DMS 273 (cell line): ENCODE data around the gene PIM3.

ENCODE experiments used
- DNase-seq: peaks from one replicate; lab custom pipeline; 2025; ENCODE audit not compliant: unreplicated experiment; lab: John Stamatoyannopoulos, UW

PIM3 gene

DNA sequence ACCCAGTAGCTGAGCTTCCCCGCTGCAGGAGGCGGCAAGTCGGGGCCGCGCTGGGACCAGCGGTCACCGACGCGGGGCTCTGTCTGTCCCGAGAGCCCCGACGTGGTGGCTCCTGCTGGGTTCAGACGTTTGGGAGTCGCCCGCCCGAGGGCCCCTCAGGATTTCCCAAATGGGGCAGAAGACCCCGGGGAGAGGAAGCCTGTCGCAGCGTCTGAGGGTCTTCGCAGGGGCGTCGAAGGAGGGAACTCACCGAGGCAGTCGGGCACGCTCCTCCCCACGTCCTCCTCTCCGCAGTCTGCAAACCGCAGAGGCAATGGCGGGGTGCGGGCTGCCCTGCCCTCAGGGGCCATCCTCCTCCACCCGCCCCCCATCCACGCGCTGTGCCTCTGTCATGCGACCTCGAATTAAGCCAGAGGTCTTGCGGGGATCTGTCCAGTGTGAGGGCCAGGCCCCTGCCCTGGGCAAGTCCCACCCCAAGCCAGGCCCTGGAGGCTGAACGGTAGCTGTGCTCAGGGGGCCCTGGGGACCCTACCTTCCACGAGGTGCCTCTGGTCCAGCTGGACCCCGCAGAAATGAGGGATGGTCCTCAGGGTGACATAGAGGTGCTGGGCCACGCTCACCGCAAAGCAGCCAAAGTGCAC lies 39.5 kb downstream of the PIM3 start:
- DNase-seq = no peak

DNA sequence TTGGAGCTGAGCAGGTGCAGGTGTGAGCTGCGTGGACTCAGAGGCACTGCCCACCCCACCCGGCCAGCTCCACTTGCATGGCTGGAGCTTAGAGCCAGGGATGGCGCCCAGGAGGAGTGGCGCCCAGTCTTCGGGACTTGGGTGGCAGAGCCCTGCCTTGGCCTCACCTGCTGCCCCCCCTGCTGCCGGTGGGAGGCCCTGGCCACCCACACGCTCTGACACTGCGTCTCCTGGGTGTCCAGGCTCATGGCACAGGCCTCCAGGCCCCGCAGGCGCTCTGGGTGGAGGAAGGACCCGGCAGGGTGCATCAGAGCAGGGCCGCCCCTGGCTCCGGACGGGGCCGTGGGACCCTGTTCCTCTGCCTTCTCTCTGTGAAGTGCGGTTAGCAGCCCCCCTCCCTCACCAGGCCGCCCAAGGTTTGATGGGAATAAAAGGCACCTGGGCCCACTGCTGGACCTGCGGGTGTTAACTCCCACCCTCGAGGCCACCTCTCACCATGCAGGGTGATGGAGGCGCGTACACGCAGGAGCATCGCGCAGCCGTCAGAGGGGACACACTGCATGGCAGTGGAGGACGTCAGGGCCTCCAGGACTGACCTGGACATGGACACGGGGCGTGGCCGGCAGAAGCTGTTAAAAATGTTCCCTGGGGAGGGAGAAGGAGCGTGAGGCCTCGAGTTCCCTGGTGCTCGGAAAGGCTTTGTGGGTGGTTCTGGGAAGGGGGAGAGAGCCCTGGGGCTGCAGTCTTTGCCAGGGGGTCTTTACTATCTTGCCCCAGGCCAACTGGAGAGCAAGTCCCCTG lies 40.2 kb downstream of the PIM3 start:
- no peak for DNase-seq

DNA sequence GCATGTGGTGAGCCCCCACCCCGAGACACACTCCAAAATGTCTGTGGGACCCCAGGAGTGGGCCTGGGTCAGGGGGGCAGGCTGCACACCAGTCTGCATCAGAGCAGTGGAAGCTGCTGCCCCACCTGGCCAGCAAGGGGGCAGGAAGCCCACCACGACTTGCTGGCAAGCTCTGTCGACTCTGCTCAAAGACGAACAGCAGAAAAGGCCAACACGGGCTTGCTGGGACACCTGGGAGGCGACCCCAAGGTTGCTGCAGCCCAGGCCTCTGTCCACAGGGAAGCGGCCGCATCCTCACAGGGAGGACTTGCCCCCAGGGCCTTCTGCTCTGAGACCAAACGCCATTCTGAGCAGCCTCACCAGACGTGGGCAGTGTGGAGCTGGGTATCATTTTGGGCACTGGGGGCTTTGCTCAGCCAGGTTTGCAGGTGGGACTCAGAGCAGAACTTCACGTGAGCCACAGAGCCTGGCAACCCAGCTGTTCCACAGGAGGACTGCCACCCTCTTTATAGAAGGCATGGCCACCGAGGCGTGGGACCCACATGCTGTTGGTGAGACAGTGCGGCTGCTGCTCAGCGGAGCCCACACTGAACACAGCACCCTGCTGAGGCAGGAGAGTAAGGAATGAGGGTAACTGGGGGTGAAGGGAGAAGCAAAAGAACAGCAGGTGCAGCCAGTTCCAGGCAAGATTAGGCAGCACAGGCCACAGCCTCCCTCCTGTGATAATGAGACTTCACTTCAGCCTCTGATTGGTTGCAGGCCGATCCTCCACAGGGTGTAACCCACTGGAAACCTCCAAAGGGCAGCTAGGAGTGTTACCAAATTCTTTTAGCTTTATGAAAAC lies 41.0 kb downstream of the PIM3 start:
- DNase-seq = peak; percentile 20

DNA sequence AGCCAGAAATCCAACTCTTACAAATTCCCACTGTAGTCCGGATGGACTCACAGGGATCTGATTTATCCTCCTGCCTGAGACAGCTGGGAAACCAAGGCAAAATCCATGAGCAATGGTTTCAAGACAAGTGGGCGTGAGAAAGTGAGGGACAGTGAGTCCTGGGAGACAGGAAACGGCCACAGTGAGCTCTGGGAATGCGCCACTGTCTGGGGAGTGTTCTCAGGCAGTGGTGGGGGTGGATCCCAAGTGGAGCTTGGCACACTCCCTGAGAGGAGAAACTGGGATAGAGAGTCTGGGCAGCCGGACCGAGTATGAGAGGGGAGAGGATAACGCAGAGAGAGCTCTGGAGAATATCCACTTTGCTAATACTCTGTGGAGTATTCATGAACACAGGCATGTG lies 42.2 kb downstream of the PIM3 start:
- DNase-seq = no peak

DNA sequence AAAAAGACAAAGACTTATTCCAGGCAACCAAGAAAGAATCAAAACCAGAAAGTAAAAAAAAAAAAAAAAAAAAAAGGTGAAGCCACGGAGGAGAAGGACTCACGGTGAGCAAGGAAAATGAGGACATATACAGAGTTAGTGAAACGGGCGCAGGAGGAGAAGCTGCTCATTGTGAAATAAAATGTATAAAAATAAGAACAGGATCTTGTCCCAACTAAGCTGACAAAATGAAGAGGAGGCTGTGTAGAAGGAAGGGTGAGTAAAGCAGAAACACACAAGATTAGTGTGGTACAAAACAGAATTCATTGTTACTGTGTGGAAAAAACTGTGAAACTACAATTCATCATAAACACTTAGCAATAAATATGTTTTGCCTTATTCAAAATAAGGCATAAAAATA lies 44.3 kb downstream of the PIM3 start:
- DNase-seq = no peak

DNA sequence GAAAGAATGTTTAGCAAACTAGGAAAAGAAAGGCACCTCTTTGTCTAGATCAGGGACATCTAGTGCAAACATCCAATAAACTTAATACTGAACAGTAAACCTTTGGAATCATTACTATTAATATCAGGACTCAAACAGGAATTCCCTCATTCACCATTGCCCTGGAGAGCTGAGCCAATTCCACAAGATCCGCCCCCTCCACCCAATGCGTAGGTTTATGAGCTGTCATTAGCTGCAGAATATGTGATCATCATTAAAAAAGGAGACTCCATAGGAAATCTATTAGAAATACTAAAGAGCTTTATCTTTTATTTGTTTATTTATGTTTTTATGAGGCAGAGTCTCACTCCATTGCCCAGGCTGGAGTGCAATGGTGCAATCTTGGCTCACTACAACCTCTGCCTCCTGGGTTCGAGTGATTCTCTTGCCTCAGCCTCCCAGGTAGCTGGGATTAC lies 46.5 kb downstream of the PIM3 start:
- DNase-seq = no peak

DNA sequence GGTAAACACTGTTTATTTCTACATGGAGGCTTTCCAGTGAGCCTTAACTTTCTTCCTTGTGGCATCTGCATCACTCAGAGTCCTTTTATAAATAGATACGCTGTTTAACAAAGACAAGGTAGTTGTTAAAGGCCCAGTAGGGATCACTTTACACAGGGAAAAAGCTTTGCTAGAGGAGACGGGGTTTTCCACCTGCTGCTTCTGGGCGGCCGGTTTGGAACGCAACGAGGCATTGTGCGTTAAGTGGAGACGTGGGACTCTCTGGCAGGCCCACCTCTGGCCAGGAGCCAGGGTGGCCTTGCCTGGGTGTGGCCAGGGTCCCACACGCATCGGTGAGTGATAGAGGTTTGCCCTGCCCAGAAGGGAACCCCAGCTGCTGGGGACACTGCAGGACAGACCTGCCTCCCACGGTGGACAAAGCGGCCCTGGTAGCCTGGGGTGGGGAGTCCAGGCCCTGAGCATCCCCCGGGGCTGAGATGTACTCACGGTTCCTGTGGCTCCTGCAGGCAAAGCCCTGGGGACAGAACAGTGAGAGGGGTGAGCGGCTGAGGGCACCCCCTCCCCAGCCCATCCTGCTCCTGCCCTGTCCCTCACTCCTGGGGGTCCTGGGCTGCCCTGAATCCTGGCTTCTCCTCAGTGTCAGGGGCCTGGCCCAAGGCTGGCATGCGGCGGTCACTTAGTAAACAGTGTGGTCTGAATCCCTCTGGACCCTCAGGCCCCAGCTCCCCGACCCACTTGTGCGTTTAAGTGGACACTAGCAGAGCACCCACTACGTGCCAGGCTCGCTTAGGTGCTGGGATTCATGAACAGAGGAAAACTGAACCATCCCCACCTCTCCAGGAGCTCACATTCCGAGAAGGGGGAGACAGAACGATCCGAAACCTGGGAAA lies 47.8 kb downstream of the PIM3 start:
- DNase-seq = no peak

DNA sequence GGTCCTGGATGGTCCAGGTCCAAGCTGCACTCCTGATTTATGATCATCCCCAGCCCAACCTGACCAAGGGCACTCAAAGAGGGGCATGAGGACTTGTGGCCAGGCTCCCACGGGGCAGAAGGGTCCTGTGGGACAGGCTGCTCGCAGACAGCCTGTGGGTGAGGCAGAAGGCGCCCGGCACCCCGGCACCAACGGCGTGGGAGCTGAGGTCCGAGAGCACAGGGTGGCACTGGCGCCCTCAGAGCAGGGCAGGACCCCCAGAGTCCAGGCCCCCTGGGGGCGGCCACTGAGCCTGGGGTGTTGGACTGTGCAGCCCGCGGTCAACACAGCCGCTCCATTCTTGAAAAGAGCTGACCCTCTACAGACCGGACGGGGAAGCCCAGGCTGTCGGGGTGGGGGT lies 48.7 kb downstream of the PIM3 start:
- no peak for DNase-seq

DNA sequence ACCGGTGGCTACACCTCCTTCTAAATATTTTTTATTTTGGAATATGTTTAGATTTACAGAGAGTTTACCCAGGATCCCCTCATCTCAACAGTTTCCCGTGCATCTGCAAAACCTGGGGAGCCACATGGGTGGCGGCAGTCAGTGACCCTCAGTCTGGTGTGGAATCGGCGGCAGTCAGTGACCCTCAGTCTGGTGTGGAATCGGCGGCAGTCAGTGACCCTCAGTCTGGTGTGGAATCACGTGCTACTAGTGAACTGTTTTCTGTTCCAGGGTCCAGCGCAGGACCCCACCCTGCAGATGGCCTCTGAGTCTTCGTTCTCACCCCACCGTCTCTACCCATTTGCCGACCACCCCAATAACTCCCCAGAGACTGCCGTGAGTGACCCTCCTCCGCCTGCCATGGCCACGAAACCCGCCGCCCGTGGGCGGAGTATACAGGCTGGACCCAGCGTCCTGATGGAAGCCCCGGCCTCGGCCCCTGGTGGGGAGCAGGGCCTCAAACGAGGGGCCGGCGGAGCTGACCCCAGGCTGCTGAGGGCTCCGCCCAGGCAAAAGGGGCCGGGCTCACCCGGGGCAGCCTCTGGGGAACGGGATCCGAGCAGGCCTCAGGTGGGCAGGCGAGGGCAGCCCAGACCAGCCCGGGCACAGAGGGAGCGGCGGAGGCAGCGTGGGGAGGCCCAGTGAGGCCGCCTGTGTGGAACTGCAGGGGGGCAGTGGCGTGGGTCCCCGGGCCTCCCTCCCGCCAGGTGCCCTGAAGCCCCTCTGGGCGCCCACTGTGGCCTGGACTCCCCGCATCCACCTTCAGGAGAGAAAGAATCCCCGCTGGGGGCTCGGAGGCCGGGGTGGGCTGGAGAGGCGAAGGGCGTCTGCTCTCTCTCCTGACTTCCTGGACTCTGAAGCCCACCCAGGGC lies 49.4 kb downstream of the PIM3 start:
- no peak for DNase-seq

DNA sequence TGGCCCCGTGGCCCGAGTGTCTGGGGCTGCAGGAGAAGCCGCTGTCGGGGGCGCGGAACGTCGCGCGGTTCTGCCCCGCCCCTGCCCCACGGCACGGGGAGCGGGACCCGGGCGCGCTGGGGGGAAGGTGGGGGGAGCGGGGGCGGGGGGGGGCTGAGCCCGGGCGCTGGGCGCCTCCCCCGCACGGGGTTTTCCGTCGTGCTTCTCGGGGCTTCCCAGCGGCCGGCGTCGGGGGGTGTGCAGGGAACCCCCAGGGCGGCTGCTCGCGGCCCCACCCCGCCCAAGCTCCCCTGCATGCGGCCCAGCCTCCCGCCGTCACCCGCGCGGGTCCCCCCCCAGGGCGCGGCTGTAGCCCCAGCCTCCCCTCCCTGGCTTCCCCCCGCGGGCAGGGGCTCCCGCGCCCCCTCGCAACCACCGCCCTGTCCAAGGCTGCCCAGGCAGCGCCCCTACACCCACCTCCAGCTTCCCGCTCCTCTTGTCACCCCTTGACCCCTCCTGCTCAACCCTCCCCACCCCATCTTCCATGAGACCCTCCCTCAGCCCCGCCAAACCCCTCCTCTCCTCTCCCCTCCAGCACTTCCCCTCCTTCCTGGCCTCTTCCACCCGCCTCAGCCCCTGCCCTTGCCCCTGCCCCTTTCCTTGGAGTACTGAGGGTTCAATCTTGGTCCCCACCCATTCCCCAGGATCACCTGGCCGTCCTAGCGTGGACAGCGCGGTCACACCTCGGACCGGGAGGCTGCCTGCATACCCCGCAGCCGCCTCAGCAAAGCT lies 50.3 kb downstream of the PIM3 start:
- DNase-seq = no peak

DNA sequence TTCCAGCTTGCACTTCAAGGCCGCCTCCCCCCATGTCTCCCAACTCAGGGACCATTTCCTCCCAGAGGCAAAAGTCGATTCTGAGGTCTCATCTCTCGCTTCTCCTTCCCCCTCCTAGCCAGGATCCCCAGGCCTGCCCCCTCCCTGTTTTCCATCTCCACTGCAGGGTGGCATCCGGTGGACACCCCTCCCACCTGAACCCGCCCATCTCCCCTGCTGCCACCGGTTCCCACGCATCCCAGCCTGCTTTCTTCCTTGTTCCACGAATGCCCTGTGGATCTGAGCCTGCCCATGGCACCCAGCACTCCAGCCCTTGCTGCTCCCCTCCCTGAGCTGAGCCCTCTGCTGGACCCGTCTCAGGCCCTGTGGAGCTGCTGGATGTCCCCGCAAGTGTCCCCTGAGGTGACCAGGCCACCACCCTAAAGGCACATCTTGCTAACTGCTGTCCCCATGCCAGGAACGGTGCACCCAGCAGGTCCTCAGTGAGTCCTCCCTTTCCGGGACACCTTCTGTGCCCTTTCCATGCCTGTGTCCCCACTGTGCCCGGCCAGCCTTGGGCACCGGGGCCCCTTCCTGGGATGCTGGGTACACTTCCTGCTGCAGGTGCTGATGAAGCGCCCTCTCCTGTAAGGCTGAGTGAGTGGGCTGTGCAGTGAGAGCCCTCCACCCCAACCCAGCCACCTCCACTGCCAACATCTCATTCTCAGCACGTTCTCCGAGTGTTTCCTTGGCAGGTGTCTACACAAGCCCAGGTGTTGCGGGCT lies 51.1 kb downstream of the PIM3 start:
- no peak for DNase-seq

DNA sequence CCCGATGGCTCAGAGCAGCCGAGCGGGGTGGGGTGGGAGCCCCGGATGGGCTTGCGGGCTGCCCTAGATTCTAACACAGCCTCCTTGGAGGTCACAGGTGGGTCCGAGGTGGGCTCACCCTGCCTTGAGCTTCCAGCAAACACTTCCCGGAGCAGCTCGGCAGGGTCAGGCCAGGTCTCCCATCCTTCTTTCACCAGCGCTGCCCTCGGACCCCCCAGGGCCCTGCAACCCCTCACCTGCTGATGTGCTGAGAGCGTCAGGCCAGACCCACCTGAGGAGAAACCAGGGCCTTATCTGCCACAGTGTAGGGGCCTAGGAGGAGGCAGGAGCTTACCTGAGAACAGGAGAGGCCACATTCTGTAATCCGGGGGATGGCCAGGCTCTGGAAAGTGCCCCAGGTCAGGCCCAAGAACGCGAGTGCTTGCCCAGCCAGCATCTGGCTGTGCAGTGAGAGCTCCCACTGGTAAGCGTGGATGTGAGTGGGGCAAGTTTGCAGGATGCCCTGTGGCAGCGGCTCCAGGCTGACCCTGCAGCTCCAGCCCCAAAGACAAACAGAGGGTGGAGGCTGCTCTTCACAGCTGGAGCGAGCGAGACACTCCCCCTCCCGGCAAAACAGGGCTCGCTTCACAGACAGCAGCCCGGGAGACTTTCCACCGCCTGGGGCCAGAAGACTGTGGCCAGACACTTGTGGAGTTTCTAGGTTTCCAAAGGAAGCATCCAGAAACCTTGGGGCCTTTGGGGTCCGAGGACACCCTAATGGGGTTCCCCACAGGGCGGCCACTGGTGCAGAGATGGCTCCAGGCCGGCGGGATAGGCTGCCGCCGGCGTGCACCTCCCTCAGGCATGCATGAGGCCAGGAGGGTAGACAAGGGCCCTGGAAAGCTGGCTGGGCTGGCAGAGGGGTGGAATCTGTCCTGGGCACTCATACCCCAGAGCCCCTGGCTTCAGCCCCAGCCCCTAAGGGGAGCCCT lies 51.9 kb downstream of the PIM3 start, which contains the start of gene IL17REL:
IL17REL (minus strand) TSS at position 555 of the 971 bp plus-strand sequence; CDS start at position 436, 119 bp downstream.
- DNase-seq = peak; percentile 27
